Activated CD8-positive, alpha-beta T cell treated with anti-CD3 and anti-CD28 coated beads for 36 hours (primary cell): ENCODE results near the gene APOBEC2. TPM values are rescaled to one million over a fixed set of nuclear protein-coding genes. Genes with fewer than 3 reads are reported as not detected.
A peak's percentile ranks its signal among the peaks of the same experiment; 100 is the strongest.

Experiments
- ATAC-seq: fragments of 200-7000 bp; cut with Tn5 transposase; one replicate; pipeline ENCODE4 v1.10.0; 2021; ENCODE audit warnings: mild to moderate bottlenecking, moderate library complexity
- CTCF ChIA-PET: fragments of 350-600 bp; sonication (Branson Sonifier 250); formaldehyde crosslinking; loops from one replicate; lab custom pipeline; 2021; ENCODE audit warnings: antibody characterized with exemption; lab: Charles Lee
- POLR2A ChIA-PET: fragments of 350-600 bp; sonication (Branson Sonifier 250); formaldehyde crosslinking; loops from one replicate; lab custom pipeline; 2021; ENCODE audit warnings: antibody characterized with exemption; lab: Charles Lee
- DNase-seq: peaks from one replicate; pipeline ENCODE4 v3.0.0-alpha.2; 2020
- H3K27ac Mint-ChIP-seq: one replicate; pipeline ENCODE4 v1.8.0; 2021; ENCODE audit warnings: mild to moderate bottlenecking, mixed read lengths
- H3K27me3 Mint-ChIP-seq: one replicate; pipeline ENCODE4 v1.8.0; 2021; ENCODE audit warnings: mixed read lengths
- H3K36me3 Mint-ChIP-seq: one replicate; pipeline ENCODE4 v1.8.0; 2021; ENCODE audit warnings: low read depth, mixed read lengths
- H3K4me1 Mint-ChIP-seq: one replicate; pipeline ENCODE4 v1.8.0; 2021; ENCODE audit warnings: low read depth, mixed read lengths
- H3K4me3 Mint-ChIP-seq: one replicate; pipeline ENCODE4 v1.8.0; 2021; ENCODE audit warnings: mild to moderate bottlenecking, moderate library complexity, mixed read lengths
- H3K9me3 Mint-ChIP-seq: one replicate; pipeline ENCODE4 v1.8.0; 2021; ENCODE audit warnings: mixed read lengths
- CTCF ChIP-seq: fragments of 200-600 bp; IDR thresholded peaks from one replicate; pipeline ENCODE4 v1.8.0; 2022; ENCODE audit warnings: antibody characterized with exemption, mild to moderate bottlenecking
- intact Hi-C: fragments of 100-400 bp; cut with micrococcal nuclease; formaldehyde crosslinking; loops from one replicate; pipeline ENCODE4 v1.10.0; 2022
- total RNA-seq, 2 experiments: library from RNA; stranded (reverse); gene quantifications; one replicate each; pipeline ENCODE4 v1.2.3, GENCODE V29; 2021

The APOBEC2 gene
- total RNA-seq, 2 experiments from 2014 or later = not detected

GRCh38 chr6:41051873-41052272 is 1.1 kb upstream of the APOBEC2 start:
- no peak for TF ChIP-seq CTCF
- intact Hi-C loops = no loop called here
- Mint-ChIP-seq H3K9me3 (no peaks in the 10 kb centered on the region), H3K4me3 (no peak overlapping the region), H3K27me3 (no peaks in the 10 kb centered on the region), H3K4me1 (peaks cover 13% of the 10 kb centered on the region), H3K36me3 (peaks cover 8% of the 10 kb centered on the region), H3K27ac (peak overlapping the region; percentile 76)
- CTCF ChIA-PET = interaction anchor here (1.2 to 6.7 kb wide), 4 partner anchors 12 to 24 kb away, joined by 3 to 47 read pairs (median 14); partner anchors contain the start of gene UNC5CL
- POLR2A ChIA-PET = no interaction called here
- DNase-seq (no peak), ATAC-seq (peak; percentile 75)

- Mint-ChIP-seq H3K9me3 (no peaks in the 10 kb centered on the region), H3K4me3 (no peak overlapping the region), H3K4me1 (peaks cover 13% of the 10 kb centered on the region), H3K36me3 (peaks cover 8% of the 10 kb centered on the region), H3K27me3 (no peaks in the 10 kb centered on the region), H3K27ac (no peak overlapping the region)
- intact Hi-C loops = no loop called here
- no peak for TF ChIP-seq CTCF
- DNase-seq = no peak
- CTCF ChIA-PET = interaction anchor here (1.0 to 6.7 kb wide), 5 partner anchors 11 to 27 kb away, joined by 3 to 47 read pairs (median 10); partner anchors contain the start of gene UNC5CL
- POLR2A ChIA-PET = interaction anchor here (0.9 kb wide), 1 partner anchor 10 kb away, joined by 3 read pairs; no protein-coding TSS in a partner anchor
- no peak for ATAC-seq
Measured at GRCh38 chr6:41054511-41054910, 1.5 kb downstream of the APOBEC2 start.

GRCh38 chr6:41055149-41055548 is 2.1 kb downstream of the APOBEC2 start:
- Mint-ChIP-seq H3K27ac (no peak overlapping the region), H3K9me3 (no peaks in the 10 kb centered on the region), H3K27me3 (no peaks in the 10 kb centered on the region), H3K4me1 (peaks cover 13% of the 10 kb centered on the region), H3K4me3 (no peak overlapping the region), H3K36me3 (peaks cover 11% of the 10 kb centered on the region)
- DNase-seq (no peak), ATAC-seq (no peak)
- no peak for TF ChIP-seq CTCF
- ChIA-PET POLR2A (interaction anchor here (0.9 kb wide), 1 partner anchor 11 kb away, joined by 3 read pairs; no protein-coding TSS in a partner anchor), CTCF (interaction anchor here (1.0 to 6.7 kb wide), 6 partner anchors 9 to 27 kb away, joined by 3 to 47 read pairs (median 5); partner anchors contain the start of gene UNC5CL)
- intact Hi-C loops = no loop called here

- CTCF ChIA-PET = interaction anchor here (0.8 to 6.7 kb wide), 8 partner anchors 12 to 281 kb away, joined by 3 to 47 read pairs (median 4); partner anchors contain the start of gene UNC5CL
- TF ChIP-seq CTCF = no peak
- H3K27me3 Mint-ChIP-seq = no peaks in the 10 kb centered on the region
- DNase-seq (no peak), ATAC-seq (no peak)
- peaks cover 7% of the 10 kb centered on the region for H3K36me3 Mint-ChIP-seq
- POLR2A ChIA-PET = interaction anchor here (1.5 kb wide), 1 partner anchor 10 kb away, joined by 3 read pairs; no protein-coding TSS in a partner anchor
- H3K9me3 Mint-ChIP-seq = no peaks in the 10 kb centered on the region
- intact Hi-C loops = no loop called here
- no peak overlapping the region for H3K4me3 Mint-ChIP-seq
- H3K27ac Mint-ChIP-seq = no peak overlapping the region
- H3K4me1 Mint-ChIP-seq = peaks cover 9% of the 10 kb centered on the region
Measured at GRCh38 chr6:41056768-41057490, 3.9 kb downstream of the APOBEC2 start.

- no peaks in the 10 kb centered on the region for H3K9me3 Mint-ChIP-seq
- ATAC-seq = no peak
- intact Hi-C loops = no loop called here
- CTCF ChIA-PET = interaction anchor here (1.0 to 3.2 kb wide), 5 partner anchors 9 to 30 kb away, joined by 3 to 14 read pairs (median 6); partner anchors contain the start of gene UNC5CL
- POLR2A ChIA-PET = no interaction called here
- H3K27ac Mint-ChIP-seq = no peak overlapping the region
- no peaks in the 10 kb centered on the region for H3K27me3 Mint-ChIP-seq
- peaks cover 6% of the 10 kb centered on the region for H3K36me3 Mint-ChIP-seq
- no peak overlapping the region for H3K4me3 Mint-ChIP-seq
- no peak for TF ChIP-seq CTCF
- DNase-seq = no peak
- H3K4me1 Mint-ChIP-seq = peaks cover under 1% of the 10 kb centered on the region
Measured at GRCh38 chr6:41058783-41059181, 5.8 kb downstream of the APOBEC2 start.
